T-cell (primary cell): ENCODE results near the gene CYRIA. TPM values are rescaled to one million over a fixed set of nuclear protein-coding genes. Genes with fewer than 3 reads are reported as not detected.

ENCODE experiments used
- ATAC-seq, 4 experiments: fragments of 200-7000 bp in 3 of 4; fragments of 150-1000 bp in 1 of 4; cut with Tn5 transposase; replicated peaks in 1 of 4; 1 replicate in 3 of 4; 2 replicates in 1 of 4; pipeline ENCODE4 v1.10.0; 2021; ENCODE audit warnings: moderate library complexity in 3 of 4, mild to moderate bottlenecking in 2 of 4, moderate number of reproducible peaks in 1 of 4
- CTCF ChIA-PET, 2 donors: fragments of 300-600 bp; sonication (Branson Sonifier 250); formaldehyde crosslinking; loops; one replicate each; lab custom pipeline; 2022; ENCODE audit warnings: antibody characterized with exemption in 2 of 2; lab: Charles Lee
- POLR2A ChIA-PET, 2 donors: fragments of 300-600 bp; sonication (Branson Sonifier 250); formaldehyde crosslinking; loops; one replicate each; lab custom pipeline; 2022; ENCODE audit warnings: antibody characterized with exemption in 2 of 2; lab: Charles Lee
- DNase-seq, 35 experiments: peaks; one replicate each; pipeline versions ENCODE4 v3.0.0 to v3.0.0-alpha.2; 2013 to 2023
- H3K27ac ChIP-seq: one replicate; pipeline ENCODE4 v1.5.1; 2013; ENCODE audit warnings: low read length
- H3K27me3 ChIP-seq, 2 experiments: replicated peaks in 1 of 2; 1 replicate in 1 of 2; 2 replicates in 1 of 2; pipeline versions ENCODE4 v1.6.1 to v1.7.0; 2013; ENCODE audit warnings: low read length in 1 of 2, mixed read lengths in 1 of 2; ENCODE audit not compliant: control insufficient read depth in 2 of 2, insufficient read depth in 2 of 2; ENCODE audit errors: extremely low read depth in 1 of 2
- H3K36me3 ChIP-seq, 2 donors: 1 replicate in 1 of 2; 2 replicates in 1 of 2; pipeline versions ENCODE4 v1.6.1 to v1.7.0; 2013; ENCODE audit warnings: low read length in 1 of 2; ENCODE audit not compliant: control insufficient read depth in 2 of 2, insufficient read depth in 1 of 2; ENCODE audit errors: extremely low read depth in 1 of 2
- H3K4me1 ChIP-seq, 2 experiments: 1 replicate in 1 of 2; 2 replicates in 1 of 2; pipeline versions ENCODE4 v1.6.1 to v1.7.0; 2013; ENCODE audit warnings: low read length in 2 of 2, mixed read lengths in 1 of 2; ENCODE audit not compliant: insufficient read depth in 2 of 2, control insufficient read depth in 1 of 2; ENCODE audit errors: extremely low read depth in 1 of 2
- H3K4me3 ChIP-seq, 2 donors: 1 replicate in 1 of 2; 2 replicates in 1 of 2; pipeline versions ENCODE4 v1.5.1 to v1.7.0; 2013; ENCODE audit warnings: mild to moderate bottlenecking in 2 of 2, low read length in 1 of 2, moderate library complexity in 1 of 2; ENCODE audit not compliant: control insufficient read depth in 1 of 2; ENCODE audit errors: extremely low read depth in 1 of 2
- H3K9me3 ChIP-seq: 2 replicates; pipeline ENCODE4 v1.7.0; 2013
- H3K27ac Mint-ChIP-seq, 2 donors: one replicate each; pipeline ENCODE4 v1.8.0; 2020 to 2021; ENCODE audit warnings: mild to moderate bottlenecking in 2 of 2, mixed read lengths in 2 of 2
- H3K27me3 Mint-ChIP-seq, 2 donors: one replicate each; pipeline ENCODE4 v1.8.0; 2021 to 2022; ENCODE audit warnings: mixed read lengths in 2 of 2
- H3K36me3 Mint-ChIP-seq: one replicate; pipeline ENCODE4 v1.8.0; 2021; ENCODE audit warnings: mixed read lengths
- H3K4me1 Mint-ChIP-seq, 3 donors: one replicate each; pipeline ENCODE4 v1.8.0; 2020 to 2022; ENCODE audit warnings: mixed read lengths in 3 of 3, mild to moderate bottlenecking in 1 of 3
- H3K4me3 Mint-ChIP-seq, 3 donors: one replicate each; pipeline ENCODE4 v1.8.0; 2020 to 2022; ENCODE audit warnings: mild to moderate bottlenecking in 3 of 3, mixed read lengths in 3 of 3, moderate library complexity in 3 of 3
- H3K9me3 Mint-ChIP-seq, 3 donors: one replicate each; pipeline ENCODE4 v1.8.0; 2020 to 2022; ENCODE audit warnings: mixed read lengths in 3 of 3
- WGBS: methylation state at CpG from one replicate; pipeline ENCODE4 v1.1.5; 2013; ENCODE audit warnings: missing lambda C conversion rate; ENCODE audit not compliant: insufficient coverage; 5-methylcytosine and 5-hydroxymethylcytosine counted together
- total RNA-seq, 35 experiments: library from RNA in 6 of 35; stranded (reverse) in 6 of 35; fragments of 120-200 nt in 1 of 35; gene quantifications; one replicate each; pipeline versions ENCODE4 v1.2.1 to v1.2.4 and lab custom pipeline; 2013 to 2026

The CYRIA gene
- total RNA-seq, 5 donors from 2014 or later (not counting 1 experiment from before 2014, with no cell fraction given) = 1.8 to 3.5 (median 2.8) TPM

DNA sequence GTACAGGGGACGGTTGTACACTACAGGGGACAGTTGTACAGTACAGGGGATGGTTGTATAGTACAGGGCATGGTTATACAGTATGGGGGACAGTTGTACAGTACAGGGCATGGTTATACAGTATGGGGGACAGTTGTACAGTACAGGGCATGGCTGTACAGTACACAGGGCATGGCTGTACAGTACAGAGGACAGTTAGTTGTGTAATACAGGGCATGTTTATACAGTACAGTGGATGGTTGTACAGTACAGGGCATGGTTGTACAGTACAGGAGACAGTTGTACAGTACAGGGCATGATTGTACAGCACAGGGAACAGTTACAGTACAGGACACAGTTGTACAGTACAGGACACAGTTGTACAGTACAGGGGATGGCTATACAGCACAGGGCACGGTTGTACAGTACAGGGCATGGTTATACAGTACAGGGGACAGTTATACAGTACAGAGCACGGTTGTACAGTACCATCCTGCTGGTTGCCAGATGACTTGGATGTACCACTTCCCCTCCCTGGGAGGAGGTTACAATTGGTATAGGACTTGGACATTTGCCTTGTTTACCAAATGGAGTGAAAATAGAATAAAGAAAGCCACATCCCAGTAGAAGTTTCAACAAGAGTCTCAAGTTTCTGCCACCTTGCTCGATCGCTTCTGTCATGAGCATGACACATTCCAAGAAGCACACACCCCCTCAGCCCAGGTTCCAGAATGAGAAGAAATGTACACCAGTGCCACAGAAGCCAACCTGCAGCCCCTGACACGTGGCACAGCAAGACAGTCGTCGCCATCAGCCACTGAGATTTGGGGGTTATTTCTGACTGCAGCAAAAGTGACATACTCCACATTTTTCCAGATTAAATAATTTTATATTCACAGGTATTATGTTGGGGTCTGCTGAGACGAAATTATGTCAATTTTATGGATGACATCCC lies 16.0 kb downstream of the CYRIA start:
- POLR2A ChIA-PET = no interaction called here
- H3K27ac ChIP-seq = peak overlapping the region; percentile 16
- no peaks in the 10 kb centered on the region for H3K36me3 Mint-ChIP-seq
- no CpG with 5 or more reads among the region's 9 CpGs for WGBS
- CTCF ChIA-PET = no interaction called here
- H3K9me3 Mint-ChIP-seq = no peaks in the 10 kb centered on the region
- H3K27ac Mint-ChIP-seq = no peak overlapping the region
- DNase-seq (no peak), ATAC-seq (peak in 1 of 4 experiments; percentile 7)
- peaks cover 0 to 15% (median 4%) of the 10 kb centered on the region in 3 donors for H3K4me1 Mint-ChIP-seq
- no peaks in the 10 kb centered on the region for H3K27me3 ChIP-seq
- H3K9me3 ChIP-seq = no peaks in the 10 kb centered on the region
- H3K4me3 ChIP-seq = no peak overlapping the region
- peaks cover 0 to 26% of the 10 kb centered on the region in 2 experiments for H3K4me1 ChIP-seq
- no peaks in the 10 kb centered on the region for H3K27me3 Mint-ChIP-seq
- H3K36me3 ChIP-seq = no peaks in the 10 kb centered on the region
- H3K4me3 Mint-ChIP-seq = no peak overlapping the region

DNA sequence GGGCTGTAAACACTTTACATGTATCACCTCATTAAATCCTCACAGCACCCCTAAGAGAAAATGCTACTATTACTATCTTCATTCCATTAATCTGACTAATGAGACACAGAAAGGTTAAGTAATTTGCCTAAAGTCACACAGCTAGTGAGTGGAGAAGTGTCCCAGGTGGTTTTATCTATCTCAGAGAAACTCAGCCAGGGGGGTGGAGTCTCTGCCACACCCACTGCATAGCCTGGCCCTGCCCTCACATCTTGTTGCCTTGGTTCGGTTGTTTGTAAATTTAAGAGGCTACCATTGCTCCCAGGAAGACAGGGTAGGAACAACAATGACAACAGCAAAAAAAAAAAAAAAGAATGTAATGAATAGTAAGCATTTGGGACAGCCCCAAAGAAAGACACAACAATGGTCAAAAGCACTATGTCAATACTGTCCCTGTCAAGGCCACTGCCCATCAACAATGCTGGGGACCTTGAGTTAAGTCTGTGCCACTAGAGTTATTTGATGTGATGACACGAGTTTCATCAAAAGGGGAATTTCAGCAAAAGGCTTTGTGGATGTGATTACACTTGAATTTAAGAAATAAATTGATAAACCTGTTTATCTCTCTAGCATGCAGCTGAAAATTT lies 17.5 kb downstream of the CYRIA start:
- DNase-seq (no peak), ATAC-seq (no peak)
- ChIA-PET CTCF (no interaction called here), POLR2A (no interaction called here)
- Histone ChIP-seq H3K36me3 (no peaks in the 10 kb centered on the region), H3K27ac (no peak overlapping the region), H3K9me3 (no peaks in the 10 kb centered on the region), H3K27me3 (no peaks in the 10 kb centered on the region), H3K4me1 (peaks cover 0 to 22% of the 10 kb centered on the region in 2 experiments), H3K4me3 (no peak overlapping the region)
- no CpG with 5 or more reads among the region's 2 CpGs for WGBS
- H3K36me3 Mint-ChIP-seq = no peaks in the 10 kb centered on the region
- H3K27me3 Mint-ChIP-seq = no peaks in the 10 kb centered on the region
- H3K27ac Mint-ChIP-seq = no peak overlapping the region
- H3K9me3 Mint-ChIP-seq = no peaks in the 10 kb centered on the region
- peaks cover 0 to 10% (median 4%) of the 10 kb centered on the region in 3 donors for H3K4me1 Mint-ChIP-seq
- H3K4me3 Mint-ChIP-seq = no peak overlapping the region

DNA sequence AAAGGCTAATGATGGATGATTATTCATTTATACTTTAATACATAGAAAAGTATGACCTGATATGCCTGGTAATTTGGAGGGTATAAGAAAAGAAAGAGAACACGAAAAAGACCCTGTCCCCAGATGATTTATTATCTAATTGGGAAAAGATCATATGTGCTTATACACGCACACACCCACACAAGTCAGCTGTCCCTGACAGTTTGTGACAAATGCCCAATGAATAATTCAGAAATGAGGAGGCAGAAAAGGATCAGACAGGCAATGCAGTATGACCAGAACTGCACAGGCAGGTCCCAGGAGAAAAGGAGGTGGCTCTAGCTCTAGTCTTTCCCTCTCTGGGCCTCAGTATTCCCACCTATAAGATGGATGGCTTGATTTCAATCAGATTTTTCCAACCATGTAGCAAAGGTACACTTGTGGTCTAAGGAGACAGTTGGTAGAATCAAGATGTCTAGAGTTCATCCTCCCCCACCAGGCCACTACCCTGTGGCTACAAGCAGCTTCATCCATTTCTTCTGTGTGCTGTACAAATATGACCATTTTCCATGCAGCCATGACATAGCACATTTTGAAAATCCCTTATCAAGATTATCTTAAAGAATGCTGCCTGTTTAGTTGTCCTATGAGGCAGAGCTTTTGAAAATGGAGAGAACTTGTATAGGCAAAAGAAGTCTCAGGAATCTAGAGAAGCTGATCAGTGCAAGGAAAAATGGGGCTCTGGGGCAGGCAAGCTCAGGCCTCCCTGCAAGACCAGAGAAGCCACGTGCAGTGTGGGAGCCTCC lies 19.7 kb downstream of the CYRIA start:
- CTCF ChIA-PET = no interaction called here
- no peak for DNase-seq
- no peak overlapping the region for H3K27ac Mint-ChIP-seq

DNA sequence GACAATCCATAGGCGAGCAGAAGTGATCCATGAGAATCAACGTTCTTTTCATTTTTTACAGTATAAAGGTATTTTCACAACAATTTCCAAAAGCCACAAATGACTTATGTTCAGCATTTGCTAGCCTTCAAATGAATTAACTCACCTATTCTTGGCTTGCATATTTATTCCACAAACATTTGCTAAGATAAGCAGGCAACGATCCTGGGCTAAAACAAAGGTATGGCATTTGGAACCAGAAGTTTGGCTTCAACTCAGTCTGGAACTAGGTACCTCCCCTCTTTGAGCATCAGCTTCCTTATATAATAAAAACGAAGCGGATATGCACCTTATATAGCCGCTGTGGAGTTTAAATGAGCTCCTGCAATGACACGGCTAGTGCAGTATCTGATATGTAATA lies 20.5 kb downstream of the CYRIA start:
- H3K36me3 ChIP-seq = no peaks in the 10 kb centered on the region
- no peak overlapping the region for H3K4me3 Mint-ChIP-seq
- H3K27me3 Mint-ChIP-seq = no peaks in the 10 kb centered on the region
- no peak for ATAC-seq
- H3K27ac ChIP-seq = no peak overlapping the region
- no peaks in the 10 kb centered on the region for H3K9me3 Mint-ChIP-seq
- H3K27me3 ChIP-seq = no peaks in the 10 kb centered on the region
- CTCF ChIA-PET = no interaction called here
- no peak overlapping the region for H3K4me3 ChIP-seq
- POLR2A ChIA-PET = no interaction called here
- H3K4me1 ChIP-seq = peaks cover 0 to 8% of the 10 kb centered on the region in 2 experiments
- H3K36me3 Mint-ChIP-seq = no peaks in the 10 kb centered on the region
- H3K9me3 ChIP-seq = no peaks in the 10 kb centered on the region
- H3K27ac Mint-ChIP-seq = no peak overlapping the region
- peaks cover 0 to 4% (median 2%) of the 10 kb centered on the region in 3 donors for H3K4me1 Mint-ChIP-seq
- WGBS = no CpG with 5 or more reads among the region's 7 CpGs
- DNase-seq = no peak

More for the DNA sequence above, 19.7 kb downstream of the CYRIA start:
- H3K4me3 Mint-ChIP-seq = no peak overlapping the region
- no CpG with 5 or more reads among the region's 3 CpGs for WGBS
- Histone ChIP-seq H3K36me3 (no peaks in the 10 kb centered on the region), H3K27ac (no peak overlapping the region), H3K4me1 (peaks cover 0 to 12% of the 10 kb centered on the region in 2 experiments), H3K4me3 (no peak overlapping the region), H3K27me3 (no peaks in the 10 kb centered on the region), H3K9me3 (no peaks in the 10 kb centered on the region)
- H3K4me1 Mint-ChIP-seq = peaks cover 0 to 8% (median 4%) of the 10 kb centered on the region in 3 donors
- H3K27me3 Mint-ChIP-seq = no peaks in the 10 kb centered on the region
- no peaks in the 10 kb centered on the region for H3K9me3 Mint-ChIP-seq
- ATAC-seq = no peak
- H3K36me3 Mint-ChIP-seq = no peaks in the 10 kb centered on the region
- POLR2A ChIA-PET = no interaction called here

DNA sequence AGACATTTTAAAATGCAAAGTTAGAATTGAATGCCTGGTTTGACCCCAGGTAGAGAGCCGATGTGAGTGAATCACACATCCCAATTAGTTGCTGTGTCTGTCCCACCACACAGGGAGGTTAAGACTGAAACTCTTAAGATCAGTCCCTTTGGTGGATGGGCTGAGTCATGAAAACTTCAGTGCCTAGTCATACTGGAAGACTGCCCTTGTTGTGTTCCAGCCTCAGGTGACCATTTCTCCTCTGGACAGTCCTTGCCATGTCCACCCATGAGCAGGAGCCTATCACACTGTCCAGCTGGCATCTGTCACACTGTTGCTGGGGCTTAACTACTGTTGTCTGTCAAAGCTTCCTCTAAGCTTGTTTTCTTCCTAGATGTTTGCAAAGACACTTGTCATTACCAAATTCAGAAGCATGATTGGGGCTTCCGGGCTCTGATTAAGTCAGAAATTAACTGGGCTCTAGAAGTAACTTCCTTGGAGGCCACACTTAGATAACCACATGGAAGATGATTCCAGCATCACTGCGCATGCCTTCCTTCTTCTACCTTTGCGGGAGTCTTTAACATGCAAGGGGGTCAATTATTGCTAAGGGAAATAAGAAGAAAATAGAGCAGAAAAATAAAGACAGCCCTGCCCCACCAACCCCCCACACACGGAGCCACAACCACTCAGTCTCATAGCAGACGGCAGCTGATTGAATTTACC lies 21.3 kb downstream of the CYRIA start:
- H3K4me1 Mint-ChIP-seq = peaks cover 1 to 3% (median 2%) of the 10 kb centered on the region in 3 donors
- H3K9me3 Mint-ChIP-seq = no peaks in the 10 kb centered on the region
- Histone ChIP-seq H3K4me3 (no peak overlapping the region), H3K27ac (no peak overlapping the region), H3K4me1 (peaks cover 2 to 3% of the 10 kb centered on the region in 2 experiments), H3K27me3 (no peaks in the 10 kb centered on the region), H3K36me3 (no peaks in the 10 kb centered on the region), H3K9me3 (no peaks in the 10 kb centered on the region)
- H3K4me3 Mint-ChIP-seq = no peak overlapping the region
- ChIA-PET POLR2A (no interaction called here), CTCF (no interaction called here)
- H3K36me3 Mint-ChIP-seq = no peaks in the 10 kb centered on the region
- ATAC-seq = no peak
- DNase-seq = no peak
- no peaks in the 10 kb centered on the region for H3K27me3 Mint-ChIP-seq
- no peak overlapping the region for H3K27ac Mint-ChIP-seq
- WGBS = 83% methylated on average over 1 of the region's 6 CpGs

- no peak overlapping the region for H3K27ac ChIP-seq
- no peaks in the 10 kb centered on the region for H3K27me3 ChIP-seq
- ChIA-PET POLR2A (no interaction called here), CTCF (no interaction called here)
- peaks cover 7 to 13% of the 10 kb centered on the region in 2 experiments for H3K4me1 ChIP-seq
- DNase-seq (no peak), ATAC-seq (no peak)
- no peak overlapping the region for H3K27ac Mint-ChIP-seq
- no peaks in the 10 kb centered on the region for H3K36me3 Mint-ChIP-seq
- WGBS = 88% methylated on average over 2 of the region's 2 CpGs
- no peak overlapping the region for H3K4me3 ChIP-seq
- H3K4me3 Mint-ChIP-seq = no peak overlapping the region
- no peaks in the 10 kb centered on the region for H3K36me3 ChIP-seq
- no peaks in the 10 kb centered on the region for H3K9me3 Mint-ChIP-seq
- peaks cover 13 to 15% (median 14%) of the 10 kb centered on the region in 3 donors for H3K4me1 Mint-ChIP-seq
- no peaks in the 10 kb centered on the region for H3K27me3 Mint-ChIP-seq
- H3K9me3 ChIP-seq = no peaks in the 10 kb centered on the region
These were observed 22.5 kb downstream of the CYRIA start for GRCh38 chr2:16643099-16643498.
